HepG2 (cell line): ENCODE measurements around the gene SOWAHA. TPM values are rescaled to one million over a fixed set of nuclear protein-coding genes. Genes with fewer than 3 reads are reported as not detected.

ENCODE experiments used
- CEBPB ChIP-seq: IDR thresholded peaks from 2 replicates; pipeline ENCODE4 v1.6.1; 2011; ENCODE audit warnings: low read depth, low read length, improper control_type of control experiment, borderline replicate concordance
- CHD4 ChIP-seq: fragments of 200-600 bp; sonication (generic); IDR thresholded peaks from 2 replicates; pipeline ENCODE4 v1.7.0; 2017; ENCODE audit warnings: mild to moderate bottlenecking, low read length, borderline replicate concordance
- ELF1 ChIP-seq: sonication (generic); formaldehyde crosslinking; IDR thresholded peaks from 2 replicates; pipeline ENCODE4 v1.4.0; 2020; ENCODE audit warnings: missing genetic modification reagents
- EP300 ChIP-seq, 3 experiments: sonication (generic) in 1 of 3; formaldehyde crosslinking in 1 of 3; IDR thresholded peaks; 2 replicates each; pipeline versions ENCODE4 v1.5.1 to v1.6.1; 2011 to 2020; ENCODE audit warnings: low read depth in 2 of 3, low read length in 2 of 3, borderline replicate concordance in 1 of 3, improper control_type of control experiment in 1 of 3, mild to moderate bottlenecking in 1 of 3, missing genetic modification reagents in 1 of 3, moderate library complexity in 1 of 3
- ERF ChIP-seq: IDR thresholded peaks from 2 replicates; pipeline ENCODE4 v1.6.1; 2018; ENCODE audit warnings: missing biosample characterization, missing genetic modification reagents
- FOXP1 ChIP-seq, 2 experiments: fragments of 450-650 bp in 1 of 2; IDR thresholded peaks; 2 replicates each; pipeline ENCODE4 v1.6.1; 2017 to 2018; ENCODE audit warnings: antibody characterized with exemption in 1 of 2
- MIER3 ChIP-seq: IDR thresholded peaks from 2 replicates; pipeline ENCODE4 v1.6.1; 2016; ENCODE audit warnings: missing compliant biosample characterization, borderline replicate concordance
- MZF1 ChIP-seq: sonication (generic); formaldehyde crosslinking; IDR thresholded peaks from 2 replicates; pipeline ENCODE4 v1.8.1; 2023; ENCODE audit warnings: mild to moderate bottlenecking, missing genetic modification reagents, borderline replicate concordance
- NCOR1 ChIP-seq: fragments of 200-600 bp; sonication (generic); IDR thresholded peaks from 2 replicates; pipeline ENCODE4 v1.7.0; 2017; ENCODE audit warnings: antibody characterized with exemption, low read length, borderline replicate concordance
- POLR2A ChIP-seq, 2 experiments: IDR thresholded peaks; 2 replicates each; pipeline ENCODE4 v1.6.1; 2011; ENCODE audit warnings: low read depth in 2 of 2, low read length in 2 of 2, mild to moderate bottlenecking in 1 of 2, moderate library complexity in 1 of 2; ENCODE audit not compliant: insufficient read depth in 1 of 2
- SMYD3 ChIP-seq: sonication (generic); formaldehyde crosslinking; IDR thresholded peaks from 2 replicates; pipeline ENCODE4 v1.8.1; 2023; ENCODE audit warnings: mild to moderate bottlenecking, missing genetic modification reagents
- TGIF2 ChIP-seq: IDR thresholded peaks from 2 replicates; pipeline ENCODE4 v1.6.1; 2016; ENCODE audit warnings: control low read depth, missing compliant biosample characterization
- ZNF326 ChIP-seq: sonication (generic); formaldehyde crosslinking; IDR thresholded peaks from 2 replicates; pipeline ENCODE4 v1.4.0; 2020; ENCODE audit warnings: missing genetic modification reagents, borderline replicate concordance
- ZNF343 ChIP-seq: sonication (generic); formaldehyde crosslinking; IDR thresholded peaks from 2 replicates; pipeline ENCODE4 v1.4.0; 2020; ENCODE audit warnings: mild to moderate bottlenecking, missing genetic modification reagents
- ZNF713 ChIP-seq: sonication (generic); formaldehyde crosslinking; IDR thresholded peaks from 2 replicates; pipeline ENCODE4 v1.4.0; 2020; ENCODE audit warnings: mild to moderate bottlenecking, missing genetic modification reagents
- ZSCAN21 ChIP-seq: sonication (generic); formaldehyde crosslinking; IDR thresholded peaks from 2 replicates; pipeline ENCODE4 v1.8.0; 2022; ENCODE audit warnings: mild to moderate bottlenecking, missing genetic modification reagents, moderate library complexity, borderline replicate concordance
- polyA plus RNA-seq, 8 experiments: library from polyadenylated mRNA; depleted of rRNA in 3 of 8; stranded (reverse) in 7 of 8; unstranded in 1 of 8; fragments of >200 nt; fragmentation: Illumina TruSeq in 4 of 8; extraction: Trizol in 4 of 8; gene quantifications; 2 replicates each; pipeline versions ENCODE4 v1.2.1 to v1.2.3, GENCODE V29; 2011 to 2016; ENCODE audit warnings: low read depth in 4 of 8, missing spikeins in 1 of 8, mixed read lengths in 1 of 8; ENCODE audit not compliant: insufficient read depth in 1 of 8
- total RNA-seq, 5 experiments: library from RNA; depleted of rRNA; stranded (reverse); fragments of >200 nt; fragmentation: Illumina TruSeq; extraction: Trizol; gene quantifications; 2 replicates each; pipeline ENCODE4 v1.2.3, GENCODE V29; 2016; ENCODE audit warnings: low read depth in 1 of 5
- TF ChIP-seq, protein P1 (sequence below): sonication (generic); formaldehyde crosslinking; IDR thresholded peaks from 2 replicates; pipeline ENCODE4 v1.4.0; 2020; ENCODE audit warnings: mild to moderate bottlenecking, missing genetic modification reagents
- TF ChIP-seq, protein P2 (sequence below): sonication (generic); formaldehyde crosslinking; IDR thresholded peaks from 2 replicates; pipeline ENCODE4 v1.4.0; 2020; ENCODE audit warnings: mild to moderate bottlenecking, missing genetic modification reagents
- TF ChIP-seq, protein P3 (sequence below): sonication (generic); formaldehyde crosslinking; IDR thresholded peaks from 2 replicates; pipeline ENCODE4 v1.4.0; 2020; ENCODE audit warnings: missing genetic modification reagents
- TF ChIP-seq, protein P4 (sequence below): sonication (generic); formaldehyde crosslinking; IDR thresholded peaks from 2 replicates; pipeline ENCODE4 v1.4.0; 2020; ENCODE audit warnings: missing genetic modification reagents

SOWAHA gene
- total and polyA plus RNA-seq, 2 of the 13 experiments (the other 11 are each of a cell fraction or from before 2014, with no cell fraction given): 0.95 to 1.9 TPM

DNA sequence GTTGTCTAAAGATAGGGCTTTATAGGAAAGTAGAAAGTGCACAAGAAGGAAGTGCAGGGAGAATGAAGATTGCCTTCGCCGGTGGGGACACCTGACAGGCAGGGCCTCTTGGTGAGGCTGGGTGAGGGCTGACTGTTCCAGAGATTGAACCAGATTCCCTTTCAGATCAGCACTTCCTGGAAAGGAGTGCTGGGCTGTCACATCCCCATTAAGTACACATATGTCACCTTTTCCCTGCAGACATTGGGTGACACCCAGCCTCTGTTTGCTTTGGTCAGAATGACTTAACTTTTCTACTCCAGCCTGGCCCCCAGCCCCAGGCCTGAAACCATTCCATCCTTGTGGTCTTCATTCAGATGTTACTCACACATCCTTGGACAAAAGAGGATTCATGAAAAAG lies 24.8 kb downstream of the SOWAHA start (continued):
- TF ChIP-seq EP300 (IDR thresholded peaks at IDR 0.05; ENCODE audit: low read depth in 2 of 2, low read length in 2 of 2) (0 out of 4 replicates have a peak, but pooled peaks of 1 of the 2 experiments have one; percentile 43), EP300 (CRISPR knock-in tag; IDR thresholded peaks at IDR 0.05; ENCODE audit: borderline replicate concordance) (peak; percentile 68), ERF (CRISPR knock-in tag) (peak; percentile 66), NCOR1 (no peak), ELF1 (CRISPR knock-in tag) (peak; percentile 91), ZSCAN21 (CRISPR knock-in tag) (peak; percentile 71), POLR2A (IDR thresholded peaks at IDR 0.05; ENCODE audit: insufficient read depth in 1 of 2, low read depth in 2 of 2, low read length in 2 of 2) (peak in 1 of 2 experiments; percentile 70; a peak in 2 of 4 replicates), MIER3 (CRISPR knock-in tag) (peak; percentile 87; the same call in 1 of the 2 replicates), ZNF343 (CRISPR knock-in tag) (no peak), TGIF2 (CRISPR knock-in tag) (peak; percentile 65; the same call in 1 of the 2 replicates), FOXP1 (IDR thresholded peaks at IDR 0.05) (no peak), FOXP1 (CRISPR knock-in tag; IDR thresholded peaks at IDR 0.05) (peak; percentile 29; the same call in 1 of the 2 replicates), CHD4 (no peak), CEBPB (no peak), ZNF326 (CRISPR knock-in tag) (no peak), MZF1 (CRISPR knock-in tag) (no peak), SMYD3 (CRISPR knock-in tag) (0 out of 2 replicates have a peak, but pooled peaks have one; percentile 62), ZNF713 (CRISPR knock-in tag) (no peak)
- TF ChIP-seq, protein P1, sequence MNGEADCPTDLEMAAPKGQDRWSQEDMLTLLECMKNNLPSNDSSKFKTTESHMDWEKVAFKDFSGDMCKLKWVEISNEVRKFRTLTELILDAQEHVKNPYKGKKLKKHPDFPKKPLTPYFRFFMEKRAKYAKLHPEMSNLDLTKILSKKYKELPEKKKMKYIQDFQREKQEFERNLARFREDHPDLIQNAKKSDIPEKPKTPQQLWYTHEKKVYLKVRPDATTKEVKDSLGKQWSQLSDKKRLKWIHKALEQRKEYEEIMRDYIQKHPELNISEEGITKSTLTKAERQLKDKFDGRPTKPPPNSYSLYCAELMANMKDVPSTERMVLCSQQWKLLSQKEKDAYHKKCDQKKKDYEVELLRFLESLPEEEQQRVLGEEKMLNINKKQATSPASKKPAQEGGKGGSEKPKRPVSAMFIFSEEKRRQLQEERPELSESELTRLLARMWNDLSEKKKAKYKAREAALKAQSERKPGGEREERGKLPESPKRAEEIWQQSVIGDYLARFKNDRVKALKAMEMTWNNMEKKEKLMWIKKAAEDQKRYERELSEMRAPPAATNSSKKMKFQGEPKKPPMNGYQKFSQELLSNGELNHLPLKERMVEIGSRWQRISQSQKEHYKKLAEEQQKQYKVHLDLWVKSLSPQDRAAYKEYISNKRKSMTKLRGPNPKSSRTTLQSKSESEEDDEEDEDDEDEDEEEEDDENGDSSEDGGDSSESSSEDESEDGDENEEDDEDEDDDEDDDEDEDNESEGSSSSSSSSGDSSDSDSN (CRISPR knock-in tag): peak; percentile 9; the same call in 1 of the 2 replicates
- TF ChIP-seq, protein P2, sequence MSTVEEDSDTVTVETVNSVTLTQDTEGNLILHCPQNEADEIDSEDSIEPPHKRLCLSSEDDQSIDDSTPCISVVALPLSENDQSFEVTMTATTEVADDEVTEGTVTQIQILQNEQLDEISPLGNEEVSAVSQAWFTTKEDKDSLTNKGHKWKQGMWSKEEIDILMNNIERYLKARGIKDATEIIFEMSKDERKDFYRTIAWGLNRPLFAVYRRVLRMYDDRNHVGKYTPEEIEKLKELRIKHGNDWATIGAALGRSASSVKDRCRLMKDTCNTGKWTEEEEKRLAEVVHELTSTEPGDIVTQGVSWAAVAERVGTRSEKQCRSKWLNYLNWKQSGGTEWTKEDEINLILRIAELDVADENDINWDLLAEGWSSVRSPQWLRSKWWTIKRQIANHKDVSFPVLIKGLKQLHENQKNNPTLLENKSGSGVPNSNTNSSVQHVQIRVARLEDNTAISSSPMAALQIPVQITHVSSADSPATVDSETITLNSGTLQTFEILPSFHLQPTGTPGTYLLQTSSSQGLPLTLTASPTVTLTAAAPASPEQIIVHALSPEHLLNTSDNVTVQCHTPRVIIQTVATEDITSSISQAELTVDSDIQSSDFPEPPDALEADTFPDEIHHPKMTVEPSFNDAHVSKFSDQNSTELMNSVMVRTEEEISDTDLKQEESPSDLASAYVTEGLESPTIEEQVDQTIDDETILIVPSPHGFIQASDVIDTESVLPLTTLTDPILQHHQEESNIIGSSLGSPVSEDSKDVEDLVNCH (CRISPR knock-in tag): no peak
- TF ChIP-seq, protein P3, sequence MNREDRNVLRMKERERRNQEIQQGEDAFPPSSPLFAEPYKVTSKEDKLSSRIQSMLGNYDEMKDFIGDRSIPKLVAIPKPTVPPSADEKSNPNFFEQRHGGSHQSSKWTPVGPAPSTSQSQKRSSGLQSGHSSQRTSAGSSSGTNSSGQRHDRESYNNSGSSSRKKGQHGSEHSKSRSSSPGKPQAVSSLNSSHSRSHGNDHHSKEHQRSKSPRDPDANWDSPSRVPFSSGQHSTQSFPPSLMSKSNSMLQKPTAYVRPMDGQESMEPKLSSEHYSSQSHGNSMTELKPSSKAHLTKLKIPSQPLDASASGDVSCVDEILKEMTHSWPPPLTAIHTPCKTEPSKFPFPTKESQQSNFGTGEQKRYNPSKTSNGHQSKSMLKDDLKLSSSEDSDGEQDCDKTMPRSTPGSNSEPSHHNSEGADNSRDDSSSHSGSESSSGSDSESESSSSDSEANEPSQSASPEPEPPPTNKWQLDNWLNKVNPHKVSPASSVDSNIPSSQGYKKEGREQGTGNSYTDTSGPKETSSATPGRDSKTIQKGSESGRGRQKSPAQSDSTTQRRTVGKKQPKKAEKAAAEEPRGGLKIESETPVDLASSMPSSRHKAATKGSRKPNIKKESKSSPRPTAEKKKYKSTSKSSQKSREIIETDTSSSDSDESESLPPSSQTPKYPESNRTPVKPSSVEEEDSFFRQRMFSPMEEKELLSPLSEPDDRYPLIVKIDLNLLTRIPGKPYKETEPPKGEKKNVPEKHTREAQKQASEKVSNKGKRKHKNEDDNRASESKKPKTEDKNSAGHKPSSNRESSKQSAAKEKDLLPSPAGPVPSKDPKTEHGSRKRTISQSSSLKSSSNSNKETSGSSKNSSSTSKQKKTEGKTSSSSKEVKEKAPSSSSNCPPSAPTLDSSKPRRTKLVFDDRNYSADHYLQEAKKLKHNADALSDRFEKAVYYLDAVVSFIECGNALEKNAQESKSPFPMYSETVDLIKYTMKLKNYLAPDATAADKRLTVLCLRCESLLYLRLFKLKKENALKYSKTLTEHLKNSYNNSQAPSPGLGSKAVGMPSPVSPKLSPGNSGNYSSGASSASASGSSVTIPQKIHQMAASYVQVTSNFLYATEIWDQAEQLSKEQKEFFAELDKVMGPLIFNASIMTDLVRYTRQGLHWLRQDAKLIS (CRISPR knock-in tag): no peak
- TF ChIP-seq, protein P4, sequence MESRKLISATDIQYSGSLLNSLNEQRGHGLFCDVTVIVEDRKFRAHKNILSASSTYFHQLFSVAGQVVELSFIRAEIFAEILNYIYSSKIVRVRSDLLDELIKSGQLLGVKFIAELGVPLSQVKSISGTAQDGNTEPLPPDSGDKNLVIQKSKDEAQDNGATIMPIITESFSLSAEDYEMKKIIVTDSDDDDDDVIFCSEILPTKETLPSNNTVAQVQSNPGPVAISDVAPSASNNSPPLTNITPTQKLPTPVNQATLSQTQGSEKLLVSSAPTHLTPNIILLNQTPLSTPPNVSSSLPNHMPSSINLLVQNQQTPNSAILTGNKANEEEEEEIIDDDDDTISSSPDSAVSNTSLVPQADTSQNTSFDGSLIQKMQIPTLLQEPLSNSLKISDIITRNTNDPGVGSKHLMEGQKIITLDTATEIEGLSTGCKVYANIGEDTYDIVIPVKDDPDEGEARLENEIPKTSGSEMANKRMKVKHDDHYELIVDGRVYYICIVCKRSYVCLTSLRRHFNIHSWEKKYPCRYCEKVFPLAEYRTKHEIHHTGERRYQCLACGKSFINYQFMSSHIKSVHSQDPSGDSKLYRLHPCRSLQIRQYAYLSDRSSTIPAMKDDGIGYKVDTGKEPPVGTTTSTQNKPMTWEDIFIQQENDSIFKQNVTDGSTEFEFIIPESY: 0 out of 2 replicates have a peak, but pooled peaks have one; percentile 16
